K562 (cell line): ENCODE data around the gene TMIGD1. TPM values are rescaled to one million over a fixed set of nuclear protein-coding genes. Genes with fewer than 3 reads are reported as not detected.

Experiments
- ATAC-seq: fragments of 200-7000 bp; cut with Tn5 transposase; 3 replicates; pipeline ENCODE4 v1.9.1; 2020; ENCODE audit warnings: moderate library complexity
- BruUV-seq: library from RNA; stranded (reverse); fragments of 400-500 nt; replicated peaks from 2 replicates; lab custom pipeline; 2021; lab: Mats Ljungman, UMichigan
- CTCF ChIA-PET: fragments of 300-600 bp; formaldehyde crosslinking; extraction: SDS; loops from one replicate; lab custom pipeline; 2021; ENCODE audit warnings: low intra/inter-chr PET ratio; lab: Yijun Ruan, JAX
- POLR2A ChIA-PET: fragments of 300-600, 350-650 bp; sonication (Branson Sonifier 250); formaldehyde crosslinking; extraction: SDS; loops from one replicate; lab custom pipeline; 2021; ENCODE audit warnings: antibody characterized with exemption, inconsistent platforms; lab: Yijun Ruan, JAX
- DNase-seq, 4 experiments: peaks; one replicate each; pipeline versions ENCODE4 v3.0.0 to v3.0.0-alpha.2; 2011 to 2018; ENCODE audit warnings: low spot score in 3 of 4, mixed read lengths in 3 of 4; ENCODE audit errors: extremely low read depth in 1 of 4
- FAIRE-seq: peaks from 2 replicates; lab custom pipeline; 2011; peaks lifted over from hg19 to GRCh38; lab: Jason Lieb, UNC
- H2AFZ ChIP-seq: 2 replicates; pipeline ENCODE4 v1.6.0; 2011; ENCODE audit warnings: low read depth, low read length, control low read depth, inconsistent platforms
- H3K27ac ChIP-seq: fragments of 200-600 bp; 3 replicates; pipeline ENCODE4 v1.8.0; 2011; ENCODE audit warnings: low read depth, mild to moderate bottlenecking, control low read depth, inconsistent platforms, low read length, moderate library complexity, mixed read lengths; ENCODE audit errors: extremely low read depth
- H3K27me3 ChIP-seq, 2 experiments: fragments of 300-600 bp in 1 of 2; 2 replicates in 1 of 2; 3 replicates in 1 of 2; pipeline versions ENCODE4 v1.6.0 to v1.8.0; 2011; ENCODE audit warnings: inconsistent platforms in 2 of 2, low read length in 2 of 2, mild to moderate bottlenecking in 1 of 2, mixed read lengths in 1 of 2, moderate library complexity in 1 of 2; ENCODE audit not compliant: control insufficient read depth in 2 of 2, insufficient read depth in 2 of 2
- H3K36me3 ChIP-seq: fragments of 300-600 bp; 3 replicates; pipeline ENCODE4 v1.8.0; 2011; ENCODE audit warnings: mild to moderate bottlenecking, low read length, inconsistent platforms; ENCODE audit not compliant: control insufficient read depth, insufficient read depth
- H3K4me1 ChIP-seq, 2 experiments: fragments of 200-600 bp in 1 of 2; replicated peaks in 1 of 2; 2 replicates in 1 of 2; 3 replicates in 1 of 2; pipeline versions ENCODE4 v1.5.1 to v1.8.0; 2011; ENCODE audit warnings: inconsistent platforms in 2 of 2, low read length in 2 of 2, mild to moderate bottlenecking in 1 of 2, mixed read lengths in 1 of 2, moderate library complexity in 1 of 2; ENCODE audit not compliant: control insufficient read depth in 2 of 2, insufficient read depth in 2 of 2
- H3K4me2 ChIP-seq: 2 replicates; pipeline ENCODE4 v1.6.1; 2011; ENCODE audit warnings: low read length, control low read depth, inconsistent platforms, mixed read lengths; ENCODE audit not compliant: insufficient read depth
- H3K4me3 ChIP-seq: fragments of 200-600 bp; sonication (generic), shearing (Covaris generic); 2 replicates; pipeline ENCODE4 v1.5.1; 2016; ENCODE audit warnings: control low read depth, inconsistent platforms
- H3K79me2 ChIP-seq: fragments of 200-600 bp; 3 replicates; pipeline ENCODE4 v1.8.0; 2011; ENCODE audit warnings: low read length, inconsistent platforms; ENCODE audit not compliant: control insufficient read depth, insufficient read depth
- H3K9ac ChIP-seq, 2 experiments: 2 replicates each; pipeline versions ENCODE4 v1.6.0 to v1.6.1; 2011; ENCODE audit warnings: low read depth in 2 of 2, low read length in 2 of 2, control low read depth in 1 of 2, inconsistent platforms in 1 of 2, mild to moderate bottlenecking in 1 of 2, mixed read lengths in 1 of 2; ENCODE audit not compliant: insufficient read depth in 1 of 2
- H3K9me1 ChIP-seq: one replicate; pipeline ENCODE4 v1.6.0; 2011; ENCODE audit warnings: inconsistent platforms, mild to moderate bottlenecking, low read length, moderate library complexity; ENCODE audit not compliant: control insufficient read depth, insufficient read depth
- H3K9me3 ChIP-seq: replicated peaks from 2 replicates; pipeline ENCODE4 v1.5.1; 2011; ENCODE audit warnings: low read depth, low read length, inconsistent platforms; ENCODE audit not compliant: control insufficient read depth, insufficient read depth
- H4K20me1 ChIP-seq: replicated peaks from 2 replicates; pipeline ENCODE4 v1.6.1; 2011; ENCODE audit warnings: low read length, inconsistent platforms, mixed read lengths; ENCODE audit not compliant: control insufficient read depth, insufficient read depth
- CEBPB ChIP-seq: fragments of 450-650 bp; IDR thresholded peaks from 2 replicates; pipeline ENCODE4 v1.6.1; 2016; ENCODE audit warnings: missing genetic modification characterization, missing compliant biosample characterization
- DNMT1 ChIP-seq: fragments of 450-650 bp; IDR thresholded peaks from 2 replicates; pipeline ENCODE4 v1.6.1; 2016; ENCODE audit warnings: antibody characterized with exemption, mild to moderate bottlenecking
- EGR1 ChIP-seq: fragments of 450-650 bp; conservative IDR thresholded peaks from 2 replicates; pipeline ENCODE4 v1.6.1; 2017; ENCODE audit warnings: mild to moderate bottlenecking
- FOXK2 ChIP-seq, 2 experiments: fragments of 450-650 bp; IDR thresholded peaks in 1 of 2; conservative IDR thresholded peaks in 1 of 2; 2 replicates each; pipeline ENCODE4 v1.6.1; 2016; ENCODE audit warnings: low read depth in 2 of 2, mild to moderate bottlenecking in 1 of 2
- HDGF ChIP-seq: fragments of 450-650 bp; IDR thresholded peaks from 2 replicates; pipeline ENCODE4 v1.6.1; 2016
- HES1 ChIP-seq: fragments of 450-650 bp; IDR thresholded peaks from 2 replicates; pipeline ENCODE4 v1.6.1; 2016; ENCODE audit warnings: low read depth, mild to moderate bottlenecking, moderate library complexity
- L3MBTL2 ChIP-seq: fragments of 450-650 bp; IDR thresholded peaks from 2 replicates; pipeline ENCODE4 v1.6.1; 2016; ENCODE audit warnings: mild to moderate bottlenecking, moderate library complexity
- MBD2 ChIP-seq: sonication (generic); IDR thresholded peaks from 2 replicates; pipeline ENCODE4 v1.6.1; 2016; ENCODE audit warnings: low read depth, borderline replicate concordance
- SMC3 ChIP-seq: conservative IDR thresholded peaks from 2 replicates; pipeline ENCODE4 v1.6.1; 2011; ENCODE audit warnings: low read depth, low read length, improper control_type of control experiment; ENCODE audit not compliant: insufficient read depth
- TAF7 ChIP-seq: fragments of 450-650 bp; IDR thresholded peaks from 2 replicates; pipeline ENCODE4 v1.6.1; 2016; ENCODE audit warnings: missing genetic modification characterization, missing compliant biosample characterization
- ZBTB7A ChIP-seq: IDR thresholded peaks from 2 replicates; pipeline ENCODE4 v1.6.1; 2011; ENCODE audit warnings: low read depth, mild to moderate bottlenecking, low read length, moderate library complexity, borderline replicate concordance; ENCODE audit not compliant: control insufficient read depth
- ZNF124 ChIP-seq: sonication (generic); formaldehyde crosslinking; IDR thresholded peaks from 2 replicates; pipeline ENCODE4 v1.8.1; 2022; ENCODE audit warnings: missing genetic modification reagents
- ZNF212 ChIP-seq: fragments of 450-650 bp; formaldehyde crosslinking; IDR thresholded peaks from 2 replicates; pipeline ENCODE4 v1.4.0; 2020; ENCODE audit warnings: mild to moderate bottlenecking
- ZNF408 ChIP-seq: fragments of 250-450 bp; sonication (Bioruptor Pico); IDR thresholded peaks from 2 replicates; pipeline ENCODE4 v1.4.0; 2020; ENCODE audit warnings: low read depth, mild to moderate bottlenecking, moderate library complexity
- ZNF717 ChIP-seq: fragments of 250-450 bp; sonication (Bioruptor Pico); IDR thresholded peaks from 2 replicates; pipeline ENCODE4 v1.5.0; 2021
- ZNF830 ChIP-seq: fragments of 250-450 bp; sonication (Bioruptor Pico); IDR thresholded peaks from 2 replicates; pipeline ENCODE4 v1.5.0; 2021; ENCODE audit warnings: mild to moderate bottlenecking
- WGBS: fragments of 100-300 bp; shearing (Covaris generic); methylation state at CpG from one replicate; pipeline ENCODE4 v1.1.6; 2016; ENCODE audit warnings: low coverage, mixed read lengths; ENCODE audit not compliant: insufficient coverage; ENCODE audit errors: missing lambda C conversion rate; 5-methylcytosine and 5-hydroxymethylcytosine counted together
- in situ Hi-C: fragments of 300-500 bp; cut with MboI; formaldehyde crosslinking; loops from 4 replicates; pipeline ENCODE4 v1.15.0; 2018; ENCODE audit warnings: inconsistent platforms, mixed read lengths
- intact Hi-C: fragments of 100-400 bp; cut with micrococcal nuclease; formaldehyde crosslinking; loops from 2 replicates; pipeline ENCODE4 v1.14.2; 2022
- polyA plus RNA-seq, 8 experiments: library from polyadenylated mRNA; depleted of rRNA in 4 of 8; stranded (reverse) in 5 of 8; unstranded in 3 of 8; fragments of >200 nt; fragmentation: Nextera tagmentation in 2 of 8; fragmentation: Illumina TruSeq in 1 of 8; extraction: Ambion mirVana in 2 of 8; extraction: Trizol in 1 of 8; gene quantifications; 2 replicates each; pipeline versions ENCODE4 v1.2.1 to v1.2.3, GENCODE V29; 2011 to 2014; ENCODE audit warnings: inconsistent platforms in 1 of 8, missing spikeins in 1 of 8
- total RNA-seq, 7 experiments: library from RNA; depleted of rRNA in 6 of 7; stranded (reverse); fragments of >200 nt in 6 of 7; fragmentation: Illumina TruSeq in 2 of 7; extraction: Trizol in 2 of 7; gene quantifications; 2 replicates each; pipeline versions ENCODE4 v1.2.1 to v1.2.3, GENCODE V29; 2011 to 2021; ENCODE audit warnings: low replicate concordance in 1 of 7
- TF ChIP-seq, protein P1 (sequence below): fragments of 450-650 bp; IDR thresholded peaks from 2 replicates; pipeline ENCODE4 v1.6.1; 2017; ENCODE audit warnings: mild to moderate bottlenecking, moderate library complexity

TMIGD1 gene
- total and polyA plus RNA-seq, 9 of the 15 experiments (the other 6 are each of a cell fraction or from before 2014, with no cell fraction given): not detected

DNA sequence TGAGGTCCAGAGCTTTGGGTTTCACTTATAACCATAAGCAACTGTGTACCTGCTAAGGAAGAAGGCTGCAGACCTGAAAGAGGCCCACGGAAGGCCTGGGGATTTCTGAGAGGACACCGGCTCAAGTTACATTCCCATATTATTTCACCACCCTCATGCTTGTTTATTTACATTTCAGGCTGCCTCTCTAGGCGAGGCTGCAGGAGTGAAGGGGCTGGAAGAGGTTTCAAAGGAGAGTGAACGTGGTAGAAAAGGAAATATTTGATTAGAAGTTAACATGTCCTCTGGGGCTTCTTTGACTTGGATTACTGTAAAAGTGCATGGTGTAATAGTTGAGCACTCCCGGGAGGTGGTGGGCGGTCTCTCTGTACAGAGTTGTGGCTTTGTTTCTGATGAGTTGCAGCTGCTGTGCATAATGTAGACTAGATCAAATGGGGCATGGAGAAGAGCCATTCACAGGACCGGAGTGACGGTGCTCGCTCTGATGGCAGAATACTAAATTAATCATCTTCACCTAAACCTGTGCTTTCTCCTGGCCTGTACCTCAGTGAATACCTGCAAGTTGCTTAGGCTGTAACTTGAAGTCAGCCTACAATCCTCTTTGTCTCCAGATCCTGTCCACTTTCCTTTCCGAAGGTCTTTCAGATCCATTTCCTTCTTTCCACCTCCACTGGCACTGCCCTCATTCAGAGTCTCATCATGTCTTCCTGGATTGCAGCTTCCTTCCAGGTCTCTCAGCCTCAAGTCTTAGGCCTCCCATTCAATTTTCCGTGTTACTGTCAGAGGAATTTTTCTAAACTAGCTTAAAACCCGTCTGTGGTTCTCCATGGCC, 43.0 kb upstream of the TMIGD1 start:
- ATAC-seq (peak; percentile 6; the same call in 1 of the 3 replicates), FAIRE-seq (no peak), DNase-seq (peak in 2 of 4 experiments; percentile 13 to 25)
- no TSS peak for BruUV-seq
- in situ Hi-C loops: no loop called here
- Histone ChIP-seq H3K4me1 (peaks cover 21 to 33% of the 10 kb centered on the region in 2 experiments; a peak in 4 of 5 replicates), H2AFZ (peak overlapping the region; percentile 93), H3K4me3 (no peak overlapping the region), H3K9ac (no peak overlapping the region), H3K27me3 (no peaks in the 10 kb centered on the region), H3K36me3 (no peaks in the 10 kb centered on the region), H4K20me1 (peaks cover 6% of the 10 kb centered on the region; the same call in 1 of the 2 replicates), H3K4me2 (no peak overlapping the region), H3K9me3 (no peaks in the 10 kb centered on the region), H3K9me1 (no peaks in the 10 kb centered on the region), H3K27ac (no peak overlapping the region), H3K79me2 (peaks cover 25% of the 10 kb centered on the region)
- CTCF ChIA-PET: no interaction called here
- TF ChIP-seq ZBTB7A: no peak
- no peak for TF ChIP-seq DNMT1
- TF ChIP-seq, protein P1, sequence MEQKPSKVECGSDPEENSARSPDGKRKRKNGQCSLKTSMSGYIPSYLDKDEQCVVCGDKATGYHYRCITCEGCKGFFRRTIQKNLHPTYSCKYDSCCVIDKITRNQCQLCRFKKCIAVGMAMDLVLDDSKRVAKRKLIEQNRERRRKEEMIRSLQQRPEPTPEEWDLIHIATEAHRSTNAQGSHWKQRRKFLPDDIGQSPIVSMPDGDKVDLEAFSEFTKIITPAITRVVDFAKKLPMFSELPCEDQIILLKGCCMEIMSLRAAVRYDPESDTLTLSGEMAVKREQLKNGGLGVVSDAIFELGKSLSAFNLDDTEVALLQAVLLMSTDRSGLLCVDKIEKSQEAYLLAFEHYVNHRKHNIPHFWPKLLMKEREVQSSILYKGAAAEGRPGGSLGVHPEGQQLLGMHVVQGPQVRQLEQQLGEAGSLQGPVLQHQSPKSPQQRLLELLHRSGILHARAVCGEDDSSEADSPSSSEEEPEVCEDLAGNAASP: no peak
- peak; percentile 33; the same call in 1 of the 2 replicates for TF ChIP-seq CEBPB (tag)
- 0 out of 2 replicates have a peak, but pooled peaks have one; percentile 29 for TF ChIP-seq EGR1
- TF ChIP-seq FOXK2 (conservative IDR thresholded peaks at IDR 0.05 in 1 of 2, IDR thresholded peaks at IDR 0.05 in 1 of 2; ENCODE audit: low read depth in 2 of 2): peak in 1 of 2 experiments; percentile 73; a peak in 2 of 4 replicates
- no peak for TF ChIP-seq SMC3
- TF ChIP-seq ZNF124 (CRISPR knock-in tag): no peak
- TF ChIP-seq ZNF408 (CRISPR knock-in tag): no peak
- TF ChIP-seq HES1: no peak
- peak; percentile 45; the same call in 1 of the 2 replicates for TF ChIP-seq L3MBTL2
- TF ChIP-seq ZNF717 (CRISPR knock-in tag): no peak
- TF ChIP-seq HDGF: no peak
- no peak for TF ChIP-seq TAF7
- TF ChIP-seq MBD2: no peak
- no peak for TF ChIP-seq ZNF830 (CRISPR knock-in tag)
- TF ChIP-seq ZNF212 (CRISPR knock-in tag): no peak
- intact Hi-C loops: no loop called here
- 42% methylated on average over 12 of the region's 12 CpGs for WGBS
- POLR2A ChIA-PET: interaction anchor here (0.7 to 1.2 kb wide), 3 partner anchors 10 to 272 kb away, joined by 3 read pairs; no protein-coding TSS in a partner anchor
